Measurements from ENCODE around the gene ERRFI1. TPM values are rescaled to one million over a fixed set of nuclear protein-coding genes. Genes with fewer than 3 reads are reported as not detected.

ERRFI1 gene
- total RNA-seq, 1 donor from 2014 or later, result 1.4 TPM

DNA sequence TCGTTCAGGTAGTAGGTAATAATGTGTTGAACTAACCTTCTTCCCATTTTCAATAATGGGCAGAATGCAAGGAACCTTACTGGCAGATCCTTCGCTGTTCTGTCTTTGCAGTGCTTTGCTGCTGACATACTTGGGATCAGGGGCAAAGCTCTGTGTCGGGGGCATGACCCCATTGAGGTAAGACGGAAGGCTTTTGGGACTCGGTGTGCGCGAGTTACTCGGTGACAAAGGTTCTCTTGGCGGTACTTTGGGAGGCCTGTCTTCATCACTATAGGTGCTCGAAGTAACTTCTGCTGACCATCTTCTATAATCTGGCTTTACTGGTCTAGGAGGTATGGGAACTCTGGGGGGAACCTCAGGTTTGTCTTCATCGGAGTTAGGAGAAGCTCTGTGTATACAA lies 12.7 kb downstream of the ERRFI1 start:
- Mint-ChIP-seq H3K27me3 (peaks cover 14% of the 10 kb centered on the region), H3K4me3 (no peak overlapping the region), H3K36me3 (ENCODE audit: low read depth) (no peaks in the 10 kb centered on the region), H3K4me1 (no peaks in the 10 kb centered on the region), H3K27ac (no peak overlapping the region), H3K9me3 (no peaks in the 10 kb centered on the region)
- ChIA-PET CTCF (interaction anchor here (0.6 to 7.2 kb wide), 3 partner anchors 336 to 837 kb away, joined by 3 to 83 read pairs (median 61); no protein-coding TSS in a partner anchor), POLR2A (no interaction called here)
- DNase-seq, result no peak
- TF ChIP-seq, protein P1, sequence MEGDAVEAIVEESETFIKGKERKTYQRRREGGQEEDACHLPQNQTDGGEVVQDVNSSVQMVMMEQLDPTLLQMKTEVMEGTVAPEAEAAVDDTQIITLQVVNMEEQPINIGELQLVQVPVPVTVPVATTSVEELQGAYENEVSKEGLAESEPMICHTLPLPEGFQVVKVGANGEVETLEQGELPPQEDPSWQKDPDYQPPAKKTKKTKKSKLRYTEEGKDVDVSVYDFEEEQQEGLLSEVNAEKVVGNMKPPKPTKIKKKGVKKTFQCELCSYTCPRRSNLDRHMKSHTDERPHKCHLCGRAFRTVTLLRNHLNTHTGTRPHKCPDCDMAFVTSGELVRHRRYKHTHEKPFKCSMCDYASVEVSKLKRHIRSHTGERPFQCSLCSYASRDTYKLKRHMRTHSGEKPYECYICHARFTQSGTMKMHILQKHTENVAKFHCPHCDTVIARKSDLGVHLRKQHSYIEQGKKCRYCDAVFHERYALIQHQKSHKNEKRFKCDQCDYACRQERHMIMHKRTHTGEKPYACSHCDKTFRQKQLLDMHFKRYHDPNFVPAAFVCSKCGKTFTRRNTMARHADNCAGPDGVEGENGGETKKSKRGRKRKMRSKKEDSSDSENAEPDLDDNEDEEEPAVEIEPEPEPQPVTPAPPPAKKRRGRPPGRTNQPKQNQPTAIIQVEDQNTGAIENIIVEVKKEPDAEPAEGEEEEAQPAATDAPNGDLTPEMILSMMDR (IDR thresholded peaks at IDR 0.05), result no peak
- ATAC-seq (ENCODE audit: low read depth), result no peak
- intact Hi-C loops (cut with micrococcal nuclease), result no loop called here

DNA sequence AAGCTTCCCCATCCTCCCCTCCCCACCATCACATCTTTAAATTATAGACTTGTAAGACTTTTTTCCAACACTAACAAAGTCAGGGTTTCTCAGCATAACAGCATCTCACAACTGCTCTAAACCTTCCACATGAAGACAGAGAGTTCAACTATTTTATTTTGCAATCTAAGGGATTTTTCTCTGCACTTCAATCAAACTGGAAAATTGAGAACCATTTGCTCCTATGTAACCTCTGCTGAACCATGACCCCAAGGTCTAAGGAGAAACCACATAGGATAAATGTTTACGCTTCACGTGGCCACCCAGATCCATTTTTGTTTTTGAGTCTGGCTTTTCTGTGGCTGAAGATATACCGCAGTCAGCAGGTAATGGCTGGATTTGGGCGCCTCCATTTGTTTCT lies 13.2 kb downstream of the ERRFI1 start:
- ATAC-seq (ENCODE audit: low read depth), result no peak
- no peaks in the 10 kb centered on the region for H3K36me3 Mint-ChIP-seq (ENCODE audit: low read depth)
- intact Hi-C loops (cut with micrococcal nuclease), result no loop called here
- ChIA-PET CTCF (interaction anchor here (5.0 to 7.2 kb wide), 2 partner anchors 337 to 837 kb away, joined by 61 to 83 read pairs; no protein-coding TSS in a partner anchor), POLR2A (no interaction called here)
- H3K27me3 Mint-ChIP-seq, result peaks cover 14% of the 10 kb centered on the region
- TF ChIP-seq, protein P1 (IDR thresholded peaks at IDR 0.05), result no peak
- DNase-seq, result no peak
- H3K9me3 Mint-ChIP-seq, result no peaks in the 10 kb centered on the region
- no peaks in the 10 kb centered on the region for H3K4me1 Mint-ChIP-seq
- H3K27ac Mint-ChIP-seq, result no peak overlapping the region
- no peak overlapping the region for H3K4me3 Mint-ChIP-seq

DNA sequence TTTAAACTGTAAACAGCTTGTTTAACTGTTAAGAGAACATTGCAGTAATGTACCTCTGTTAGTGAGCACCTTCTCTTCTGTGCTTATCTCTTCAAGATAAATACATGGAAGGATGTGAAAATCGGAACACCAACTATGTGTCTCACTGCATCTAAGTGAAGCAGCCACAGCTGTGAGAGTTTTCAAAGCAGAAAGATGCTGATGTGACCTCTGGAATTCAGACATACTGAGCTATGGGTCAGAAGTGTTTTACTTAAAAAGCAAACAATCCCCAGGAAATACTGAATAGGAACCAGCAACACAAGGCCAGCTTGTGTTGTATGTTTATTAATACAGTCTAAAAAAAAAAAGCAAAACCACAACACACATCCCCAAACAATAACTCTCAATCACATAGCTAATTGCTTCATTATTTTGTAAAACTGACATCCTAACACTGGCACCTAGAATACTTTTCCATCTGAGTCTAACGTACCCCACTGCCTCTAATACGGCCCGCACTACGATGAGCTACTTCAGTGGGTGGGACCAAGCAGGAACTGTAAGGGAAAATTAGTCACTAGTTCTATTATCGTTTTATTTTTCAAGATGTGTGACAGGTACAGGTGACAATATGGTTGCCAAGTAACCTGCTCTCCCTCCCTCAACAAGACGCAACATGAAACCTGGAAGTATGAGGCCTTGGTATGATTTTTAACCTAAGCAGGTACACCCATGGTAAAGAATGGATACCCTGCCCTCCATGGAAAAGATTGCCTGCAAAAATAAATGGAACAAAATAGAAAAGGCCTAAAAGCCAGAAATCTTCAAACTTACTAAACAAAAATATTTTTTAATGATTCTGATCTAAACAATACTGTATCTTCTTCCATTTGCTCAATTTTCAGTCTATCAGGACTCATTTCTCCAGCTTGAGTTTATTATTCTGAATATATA lies 13.9 kb downstream of the ERRFI1 start:
- Mint-ChIP-seq H3K9me3 (no peaks in the 10 kb centered on the region), H3K27ac (no peak overlapping the region), H3K4me1 (no peaks in the 10 kb centered on the region), H3K4me3 (no peak overlapping the region), H3K36me3 (ENCODE audit: low read depth) (no peaks in the 10 kb centered on the region), H3K27me3 (peaks cover 10% of the 10 kb centered on the region)
- ChIA-PET POLR2A (no interaction called here), CTCF (interaction anchor here (0.6 to 7.2 kb wide), 3 partner anchors 338 to 845 kb away, joined by 3 to 83 read pairs (median 61); no protein-coding TSS in a partner anchor)
- TF ChIP-seq, protein P1 (IDR thresholded peaks at IDR 0.05), result no peak
- intact Hi-C loops (cut with micrococcal nuclease), result no loop called here
- ATAC-seq (ENCODE audit: low read depth), result no peak
- no peak for DNase-seq

DNA sequence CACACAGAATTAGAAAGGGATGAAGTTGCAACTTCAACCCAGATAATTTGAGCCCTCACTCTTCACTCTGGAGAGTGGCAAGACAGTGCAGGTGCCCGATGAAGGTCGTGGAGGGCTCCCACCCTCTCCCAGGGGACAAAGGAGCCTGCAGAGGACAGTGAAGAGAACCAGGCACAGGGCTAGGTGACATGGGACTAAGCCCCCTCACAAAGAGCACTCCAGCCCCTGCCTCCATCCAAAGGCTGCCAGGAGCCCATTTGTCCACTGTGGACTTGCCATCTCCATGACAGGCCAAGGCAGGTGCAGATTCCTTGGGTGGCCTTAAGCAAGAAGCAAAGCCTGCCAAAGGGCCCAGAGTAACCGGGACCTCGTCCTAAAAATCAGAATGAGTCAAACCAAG lies 15.1 kb downstream of the ERRFI1 start:
- ATAC-seq (ENCODE audit: low read depth), result no peak

More for the DNA sequence above, 15.1 kb downstream of the ERRFI1 start:
- intact Hi-C loops (cut with micrococcal nuclease), result no loop called here
- no peak for DNase-seq
- ChIA-PET CTCF (no interaction called here), POLR2A (no interaction called here)
- peaks cover 5% of the 10 kb centered on the region for H3K27me3 Mint-ChIP-seq
- TF ChIP-seq, protein P1 (IDR thresholded peaks at IDR 0.05), result no peak
- H3K9me3 Mint-ChIP-seq, result no peaks in the 10 kb centered on the region
- no peaks in the 10 kb centered on the region for H3K4me1 Mint-ChIP-seq
- no peak overlapping the region for H3K4me3 Mint-ChIP-seq
- H3K36me3 Mint-ChIP-seq (ENCODE audit: low read depth), result no peaks in the 10 kb centered on the region
- H3K27ac Mint-ChIP-seq, result no peak overlapping the region
